Measurements from ENCODE around the gene ENTHD1. TPM values are rescaled to one million over a fixed set of nuclear protein-coding genes. Genes with fewer than 3 reads are reported as not detected.

The ENTHD1 gene
- total RNA-seq, 3 donors from 2014 or later (not counting 1 experiment from before 2014, with no cell fraction given) = not detected

- no peak overlapping the region for H3K4me3 ChIP-seq (ENCODE audit: low read length)
- H3K9me3 ChIP-seq (ENCODE audit: control insufficient read depth, insufficient read depth, low read length) = no peaks in the 10 kb centered on the region
- Mint-ChIP-seq H3K36me3 (no peaks in the 10 kb centered on the region), H3K27me3 (ENCODE audit: low read depth in 2 of 2) (no peaks in the 10 kb centered on the region), H3K4me3 (peak overlapping the region; percentile 35), H3K27ac (peak overlapping the region; percentile 1 to 53), H3K9me3 (no peaks in the 10 kb centered on the region), H3K4me1 (peaks cover 48 to 51% of the 10 kb centered on the region in 2 donors)
- ATAC-seq (no peak), DNase-seq (peak in 1 of 2 donors; percentile 70)
- no peaks in the 10 kb centered on the region for H3K27me3 ChIP-seq (ENCODE audit: control insufficient read depth, insufficient read depth, low read length)
- no peak for TF ChIP-seq CTCF (IDR thresholded peaks at IDR 0.05)
- WGBS (ENCODE audit: insufficient coverage) = 53% methylated on average over 8 of the region's 8 CpGs
- peaks cover 50% of the 10 kb centered on the region for H3K4me1 ChIP-seq (ENCODE audit: control insufficient read depth, insufficient read depth, low read length)
- intact Hi-C loops (cut with micrococcal nuclease) = loop anchor here (5.0 kb wide), 1 partner anchor 36 kb away; the partner anchor contains the start of gene TMA7B
- H3K27ac ChIP-seq (ENCODE audit: low read length) = no peak overlapping the region
- H3K36me3 ChIP-seq (ENCODE audit: control insufficient read depth, insufficient read depth, low read length) = no peaks in the 10 kb centered on the region
These were observed 32.5 kb upstream of the ENTHD1 start for GRCh38 chr22:39925909-39926679.

GRCh38 chr22:39925273-39925672 lies 31.7 kb upstream of the ENTHD1 start:
- Histone ChIP-seq H3K36me3 (ENCODE audit: control insufficient read depth, insufficient read depth, low read length) (no peaks in the 10 kb centered on the region), H3K4me1 (ENCODE audit: control insufficient read depth, insufficient read depth, low read length) (peaks cover 51% of the 10 kb centered on the region), H3K27me3 (ENCODE audit: control insufficient read depth, insufficient read depth, low read length) (no peaks in the 10 kb centered on the region), H3K27ac (ENCODE audit: low read length) (no peak overlapping the region), H3K9me3 (ENCODE audit: control insufficient read depth, insufficient read depth, low read length) (no peaks in the 10 kb centered on the region), H3K4me3 (ENCODE audit: low read length) (no peak overlapping the region)
- no peak for TF ChIP-seq CTCF (IDR thresholded peaks at IDR 0.05)
- H3K4me1 Mint-ChIP-seq = peaks cover 57 to 59% of the 10 kb centered on the region in 2 donors
- H3K27me3 Mint-ChIP-seq (ENCODE audit: low read depth in 2 of 2) = no peaks in the 10 kb centered on the region
- H3K9me3 Mint-ChIP-seq = no peaks in the 10 kb centered on the region
- intact Hi-C loops (cut with micrococcal nuclease) = loop anchor here (5.0 kb wide), 1 partner anchor 37 kb away; the partner anchor contains the start of gene TMA7B
- DNase-seq (peak in 1 of 2 donors; percentile 34), ATAC-seq (no peak)
- H3K4me3 Mint-ChIP-seq = no peak overlapping the region
- no peaks in the 10 kb centered on the region for H3K36me3 Mint-ChIP-seq
- 91% methylated on average over 2 of the region's 2 CpGs for WGBS (ENCODE audit: insufficient coverage)
- H3K27ac Mint-ChIP-seq = peak overlapping the region; percentile 1 to 53

GRCh38 chr22:39924286-39924685 lies 30.7 kb upstream of the ENTHD1 start:
- Histone ChIP-seq H3K36me3 (ENCODE audit: control insufficient read depth, insufficient read depth, low read length) (no peaks in the 10 kb centered on the region), H3K27me3 (ENCODE audit: control insufficient read depth, insufficient read depth, low read length) (no peaks in the 10 kb centered on the region), H3K9me3 (ENCODE audit: control insufficient read depth, insufficient read depth, low read length) (no peaks in the 10 kb centered on the region), H3K27ac (ENCODE audit: low read length) (no peak overlapping the region), H3K4me1 (ENCODE audit: control insufficient read depth, insufficient read depth, low read length) (peaks cover 56% of the 10 kb centered on the region), H3K4me3 (ENCODE audit: low read length) (no peak overlapping the region)
- TF ChIP-seq CTCF (IDR thresholded peaks at IDR 0.05) = no peak
- DNase-seq (no peak), ATAC-seq (no peak)
- H3K27ac Mint-ChIP-seq = no peak overlapping the region
- intact Hi-C loops (cut with micrococcal nuclease) = no loop called here
- WGBS (ENCODE audit: insufficient coverage) = 96% methylated on average over 18 of the region's 18 CpGs
- peaks cover 66 to 69% of the 10 kb centered on the region in 2 donors for H3K4me1 Mint-ChIP-seq
- H3K27me3 Mint-ChIP-seq (ENCODE audit: low read depth in 2 of 2) = no peaks in the 10 kb centered on the region
- no peak overlapping the region for H3K4me3 Mint-ChIP-seq
- H3K9me3 Mint-ChIP-seq = no peaks in the 10 kb centered on the region
- no peaks in the 10 kb centered on the region for H3K36me3 Mint-ChIP-seq

All from natural killer cell (primary cell).